GM11168 (cell line): ENCODE measurements around the gene MACROD2.

Experiments
- in situ Hi-C: fragments of 300-500 bp; cut with MboI; formaldehyde crosslinking; loops from one replicate; pipeline ENCODE4 v1.12.0; 2022; ENCODE audit warnings: low sequenced_read_pairs; ENCODE audit not compliant: unreplicated experiment

The MACROD2 gene

DNA sequence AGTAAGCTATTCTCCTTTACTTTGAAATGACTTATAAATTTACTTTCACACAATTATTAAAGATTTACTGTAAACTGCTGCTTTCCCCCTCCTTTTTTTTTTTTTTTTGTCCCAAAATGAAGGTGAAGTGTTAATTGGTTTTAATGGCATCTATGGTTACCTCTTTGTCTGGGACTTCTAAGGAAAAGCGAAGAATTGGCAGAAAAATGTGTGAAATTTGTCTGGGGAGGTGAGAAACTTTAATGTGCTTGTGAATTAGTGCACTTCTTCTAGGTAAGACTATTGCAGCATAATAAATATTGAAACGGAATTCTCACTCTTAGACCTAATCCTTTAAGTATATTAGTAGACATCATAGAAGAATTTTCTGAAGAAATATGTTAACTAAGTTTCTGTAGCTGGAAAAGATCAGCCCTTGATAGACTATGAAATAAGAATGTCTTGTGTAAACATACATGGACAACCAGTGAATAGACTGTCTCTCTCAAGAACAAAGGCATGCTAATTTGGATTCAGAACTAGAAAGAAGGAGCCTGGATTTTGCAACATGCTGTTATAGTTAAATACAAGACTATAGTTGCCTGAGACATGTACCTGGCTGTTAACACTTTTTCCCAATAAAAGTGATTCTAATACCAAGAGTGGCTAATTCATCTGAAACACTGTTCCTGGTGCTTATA is 318.2 kb downstream of the MACROD2 start:
- in situ Hi-C loops, result no loop called here

DNA sequence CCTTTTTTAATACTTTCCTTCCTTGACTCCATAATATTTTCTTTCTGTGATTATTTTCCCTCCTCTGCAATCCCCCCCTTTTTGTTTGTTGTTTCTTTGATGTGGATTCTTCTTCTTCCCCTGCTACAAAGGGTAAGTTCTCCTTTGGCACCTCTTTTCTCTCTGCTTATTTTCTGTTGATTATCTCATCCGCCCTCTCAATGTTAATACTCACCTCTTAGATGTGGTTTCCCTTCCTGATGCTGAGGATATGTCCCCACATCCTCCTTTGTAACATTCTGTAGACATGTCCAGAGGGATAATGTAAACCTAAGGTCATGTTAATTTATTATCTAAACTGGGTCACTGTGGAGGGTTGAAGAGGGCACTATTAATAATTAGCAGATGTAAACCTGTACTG is 324.4 kb downstream of the MACROD2 start:
- in situ Hi-C loops, result no loop called here

DNA sequence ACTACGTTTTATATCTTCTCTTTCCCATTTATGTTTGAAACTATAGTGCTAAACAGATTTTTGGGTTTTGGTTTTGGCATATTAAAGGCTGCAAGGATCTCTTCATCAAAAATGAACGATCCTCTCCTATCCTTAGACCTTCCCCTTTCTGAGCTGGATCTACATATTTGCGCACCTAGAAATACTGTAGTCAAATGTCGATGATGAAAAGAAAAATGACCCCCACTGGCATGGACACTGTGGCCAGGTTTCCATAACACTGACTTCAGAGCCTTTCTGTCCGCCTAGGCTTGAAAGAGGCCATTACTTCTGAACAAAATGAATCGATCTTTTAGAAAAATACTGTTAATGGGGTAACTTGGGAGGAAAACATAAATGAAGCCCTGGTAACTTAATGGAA is 336.3 kb downstream of the MACROD2 start:
- in situ Hi-C loops, result loop anchor here (25.0 kb wide), 1 partner anchor 1331 kb away; no protein-coding TSS in a partner anchor

DNA sequence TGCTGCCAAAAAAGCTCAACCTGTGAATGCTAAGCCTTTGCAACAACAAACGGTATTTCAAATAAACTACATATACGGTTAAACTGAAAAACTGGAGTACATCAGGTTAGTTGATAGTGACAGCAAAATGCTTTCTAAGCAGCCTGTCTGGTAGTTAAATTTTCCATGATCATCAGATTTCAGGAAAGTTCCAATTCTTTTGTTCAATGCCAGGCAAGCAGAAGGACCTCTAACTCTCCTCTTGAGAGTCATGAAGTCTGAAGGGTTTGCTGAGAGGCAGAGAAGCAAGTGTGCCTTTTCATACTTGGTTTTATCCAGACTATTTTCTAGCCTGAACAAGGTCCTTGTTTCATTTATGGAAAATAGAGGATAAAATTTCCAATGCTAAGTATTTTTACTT is 337.6 kb downstream of the MACROD2 start:
- in situ Hi-C loops, result loop anchor here (25.0 kb wide), 1 partner anchor 1329 kb away; no protein-coding TSS in a partner anchor

DNA sequence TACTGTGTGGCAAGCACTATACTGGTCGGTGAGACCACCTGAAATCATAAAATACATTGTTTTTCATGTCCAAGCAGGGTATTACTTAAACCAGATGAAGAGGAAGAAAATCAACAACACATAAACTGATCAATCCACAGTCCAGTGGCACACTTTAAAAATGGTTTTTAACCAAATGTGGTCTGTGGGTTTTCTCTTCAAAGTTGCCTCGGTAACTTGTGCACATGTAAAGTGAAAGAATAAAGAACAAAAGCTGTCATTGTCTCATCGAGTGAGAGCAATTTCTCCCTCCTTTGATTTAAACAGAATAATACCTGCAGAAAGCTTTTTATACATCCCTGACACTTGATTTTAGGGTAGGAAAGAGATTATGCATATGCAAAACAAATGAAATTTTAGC is 338.4 kb downstream of the MACROD2 start:
- in situ Hi-C loops, result loop anchor here (25.0 kb wide), 1 partner anchor 1329 kb away; no protein-coding TSS in a partner anchor

DNA sequence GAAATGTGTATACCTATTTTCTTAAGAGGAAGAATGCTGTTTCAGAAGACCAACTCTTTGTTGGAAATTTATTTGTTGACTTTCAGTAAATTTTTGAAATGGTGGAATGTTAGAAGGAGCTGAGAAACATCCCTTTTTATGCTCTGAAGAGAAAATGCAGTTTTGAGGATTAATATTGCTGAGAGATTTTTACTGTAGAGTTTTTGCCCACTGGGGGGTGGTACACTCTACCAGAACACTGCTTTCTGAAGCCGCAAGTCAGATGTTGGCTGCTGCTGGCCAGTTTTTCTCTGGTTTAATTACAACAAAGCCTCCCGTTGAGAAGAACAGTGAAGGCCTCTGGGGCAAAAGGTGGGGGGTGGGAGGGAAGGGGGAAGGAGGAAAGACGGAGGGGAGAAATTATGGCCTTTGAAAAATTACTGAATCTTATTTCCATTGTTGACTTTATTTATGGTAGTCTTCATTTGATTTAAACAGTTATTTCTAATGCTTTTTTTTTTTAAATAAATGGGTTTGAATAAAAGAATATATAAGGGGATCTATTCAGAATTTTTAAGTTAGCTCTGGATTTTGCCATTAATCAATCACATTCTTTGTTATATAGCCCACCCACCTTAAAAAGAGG is 339.1 kb downstream of the MACROD2 start:
- in situ Hi-C loops, result loop anchor here (25.0 kb wide), 1 partner anchor 1328 kb away; no protein-coding TSS in a partner anchor

DNA sequence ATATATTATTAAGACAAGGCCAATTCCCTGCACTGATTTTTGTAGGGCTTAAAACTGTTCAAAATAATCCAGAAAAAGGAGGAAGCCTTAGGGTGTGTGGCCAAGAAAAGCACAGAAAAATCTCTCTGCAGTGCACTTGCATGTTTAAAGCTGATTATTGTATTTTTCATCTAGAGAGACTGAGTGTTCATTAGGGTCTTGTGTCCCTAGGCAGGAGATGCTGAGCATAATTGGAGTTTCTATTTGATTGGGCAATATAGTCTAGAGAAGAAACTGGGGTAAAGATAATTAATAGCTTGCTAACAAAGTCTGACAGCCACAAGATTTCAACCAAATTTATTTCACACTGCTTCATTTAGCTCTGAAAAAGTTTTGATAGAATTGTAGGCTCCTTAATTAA is 339.7 kb downstream of the MACROD2 start:
- in situ Hi-C loops, result loop anchor here (25.0 kb wide), 1 partner anchor 1327 kb away; no protein-coding TSS in a partner anchor

DNA sequence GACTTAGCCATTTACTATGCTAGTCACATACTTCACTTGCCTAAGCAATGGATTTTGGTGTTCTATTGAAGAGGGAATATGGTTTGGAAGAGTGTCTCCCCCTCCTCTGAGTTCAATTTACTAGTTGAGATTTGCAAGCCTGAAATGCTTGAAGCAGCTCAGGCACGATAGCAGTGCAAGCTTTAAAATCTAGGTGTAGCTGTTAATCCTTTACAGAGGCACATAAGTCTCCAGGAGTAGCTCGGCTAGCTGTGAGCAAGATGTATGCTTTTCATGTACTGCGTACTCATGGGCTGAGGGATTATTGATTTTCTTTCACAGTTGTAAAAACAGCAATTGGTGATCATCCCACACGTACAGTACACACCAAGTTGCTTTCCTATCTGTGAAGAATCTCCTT is 341.4 kb downstream of the MACROD2 start:
- in situ Hi-C loops, result loop anchor here (25.0 kb wide), 1 partner anchor 1326 kb away; no protein-coding TSS in a partner anchor

DNA sequence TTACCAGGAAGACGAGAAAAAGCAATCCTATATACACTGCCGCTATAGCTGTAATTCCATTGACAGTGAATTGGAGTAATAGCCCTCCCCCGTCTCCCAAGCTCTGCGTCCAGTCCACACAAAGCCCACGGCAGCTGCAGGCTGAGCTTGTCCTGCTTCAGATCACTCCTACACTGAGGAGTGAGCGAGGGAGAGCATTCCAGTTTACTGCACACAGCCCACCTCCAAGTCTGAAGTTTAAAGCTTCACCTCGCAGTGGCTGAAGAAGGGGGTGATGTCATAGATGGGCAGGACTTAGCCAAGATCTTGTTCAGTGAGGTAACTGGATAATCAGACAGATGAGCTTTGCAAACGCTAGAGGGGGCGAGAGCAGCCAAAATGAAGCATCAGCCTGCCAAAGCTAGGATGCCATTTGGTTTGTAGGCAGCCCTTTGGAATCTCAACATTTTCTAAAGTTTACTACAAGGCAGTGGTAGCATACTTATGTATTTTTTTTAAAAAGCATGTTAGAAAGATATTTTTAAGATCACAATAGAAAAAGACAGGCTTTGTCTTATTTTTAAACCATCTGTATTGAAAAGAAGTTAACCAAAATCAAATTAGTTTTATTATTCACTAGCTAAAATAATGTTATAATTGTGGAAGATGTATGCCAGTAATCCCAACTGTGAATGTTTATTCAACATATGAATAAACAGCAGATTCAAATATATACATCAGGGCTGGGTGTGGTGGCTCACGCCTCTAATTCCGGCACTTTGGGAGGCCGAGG is 342.3 kb downstream of the MACROD2 start, which contains the start of gene FLRT3:
TSS of gene FLRT3 (minus strand) at position 213 of the 772 bp plus-strand sequence. CDS start 10,106 bp downstream, outside the sequence.
- in situ Hi-C loops, result loop anchor here (25.0 kb wide), 1 partner anchor 1325 kb away; no protein-coding TSS in a partner anchor

DNA sequence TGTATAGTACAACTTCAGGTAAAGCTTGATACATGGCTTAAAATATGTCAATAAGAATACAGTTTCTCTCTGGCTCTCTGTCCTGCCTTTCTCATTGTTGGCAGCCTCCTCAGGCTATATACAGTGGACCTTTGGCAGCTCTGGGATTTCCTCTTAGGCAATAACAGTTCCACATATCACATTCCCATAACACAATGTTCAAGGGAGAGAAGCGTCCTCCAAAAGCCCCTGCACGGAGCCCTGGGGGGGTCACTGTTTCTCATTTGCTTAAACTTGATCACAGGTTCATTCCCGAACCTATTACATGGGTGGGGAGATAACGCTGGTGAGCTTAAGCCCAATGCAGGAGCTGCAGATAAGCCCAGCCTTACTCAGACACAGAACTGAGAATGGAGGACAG is 346.5 kb downstream of the MACROD2 start:
- in situ Hi-C loops, result loop anchor here (25.0 kb wide), 1 partner anchor 1320 kb away; no protein-coding TSS in a partner anchor

DNA sequence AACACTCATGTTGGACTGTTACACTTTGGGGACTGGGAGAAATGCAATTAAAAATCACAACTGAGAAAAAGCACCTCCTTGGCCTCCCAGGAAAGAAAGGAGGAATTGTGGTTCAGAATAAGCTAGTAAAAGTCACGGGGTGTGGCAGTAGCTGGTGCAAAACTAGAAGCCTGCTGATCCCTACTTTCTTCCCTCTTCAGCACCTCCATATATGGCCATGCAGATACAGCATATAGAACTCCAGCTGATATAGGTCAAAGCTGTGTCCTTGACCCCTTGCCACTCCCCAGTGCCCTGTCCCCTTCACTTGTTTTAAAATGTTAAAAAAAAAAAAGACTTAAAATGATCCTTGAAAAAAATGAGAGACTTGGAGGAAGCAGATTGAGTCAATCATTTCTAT is 347.6 kb downstream of the MACROD2 start:
- in situ Hi-C loops, result loop anchor here (25.0 kb wide), 1 partner anchor 1319 kb away; no protein-coding TSS in a partner anchor

DNA sequence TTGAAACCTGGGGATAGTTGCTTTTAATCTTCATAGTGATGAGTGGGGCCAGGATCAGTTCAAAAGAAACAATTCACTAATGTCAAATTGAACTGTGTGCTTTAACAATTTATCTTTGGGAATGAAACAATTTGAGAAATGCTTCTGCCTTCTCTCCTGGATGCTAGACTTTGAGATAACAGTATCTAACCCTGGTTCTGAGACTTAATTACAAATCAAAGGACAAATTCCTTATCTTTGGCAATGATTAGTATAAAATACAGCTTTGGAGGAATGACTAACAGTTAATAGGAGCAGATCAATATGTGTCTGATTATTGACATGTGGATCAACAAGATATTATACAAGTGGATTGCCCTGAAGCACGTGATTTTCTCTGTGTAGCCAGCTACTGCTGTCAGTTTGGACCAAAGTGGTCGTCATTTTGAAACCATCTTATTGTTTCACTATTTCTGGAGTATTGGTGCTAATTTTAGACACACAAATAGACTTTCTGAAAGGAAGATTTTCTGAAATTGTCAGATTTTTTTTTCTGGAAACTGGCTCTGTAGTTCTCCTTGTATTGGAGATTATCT is 348.3 kb downstream of the MACROD2 start:
- in situ Hi-C loops, result loop anchor here (25.0 kb wide), 1 partner anchor 1319 kb away; no protein-coding TSS in a partner anchor

DNA sequence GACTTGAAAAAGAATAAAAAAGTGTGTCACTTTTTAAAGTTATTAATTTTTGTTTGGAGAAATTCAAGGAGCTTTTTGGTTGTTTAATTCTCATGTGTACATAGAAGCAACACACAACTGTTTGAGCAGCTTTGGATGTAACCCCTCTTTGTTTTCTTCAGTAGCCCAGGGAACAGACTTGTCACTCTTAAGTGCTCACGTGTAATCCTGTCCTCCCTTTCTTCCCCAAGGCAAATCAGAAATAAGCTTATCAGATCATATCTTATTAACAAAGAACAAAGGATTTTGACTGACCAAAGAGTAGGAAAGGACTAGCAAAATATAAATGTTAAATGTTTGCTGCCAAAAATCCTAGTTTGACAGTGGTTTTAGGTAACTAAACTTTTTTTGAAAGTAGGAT is 349.4 kb downstream of the MACROD2 start:
- in situ Hi-C loops, result loop anchor here (25.0 kb wide), 1 partner anchor 1318 kb away; no protein-coding TSS in a partner anchor

DNA sequence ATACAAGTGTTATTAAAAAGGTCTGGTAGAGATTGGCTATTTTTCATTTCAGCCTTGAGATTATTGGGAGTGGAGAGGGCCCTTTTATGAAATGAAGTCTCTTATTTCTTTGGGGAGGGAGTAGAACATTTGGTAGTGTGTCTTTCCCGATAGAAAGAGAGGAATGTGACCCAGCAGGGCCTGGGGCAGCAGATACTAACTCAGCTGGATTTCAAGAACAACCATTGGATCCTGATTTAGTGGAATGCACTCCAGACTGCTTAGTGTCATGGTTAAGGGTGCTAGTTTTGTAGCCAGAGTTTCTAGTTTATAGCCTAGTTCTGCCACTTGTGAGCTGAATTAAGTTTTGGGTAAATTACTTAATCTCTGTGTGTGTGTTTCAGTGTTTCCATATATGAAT is 360.5 kb downstream of the MACROD2 start:
- in situ Hi-C loops, result no loop called here

DNA sequence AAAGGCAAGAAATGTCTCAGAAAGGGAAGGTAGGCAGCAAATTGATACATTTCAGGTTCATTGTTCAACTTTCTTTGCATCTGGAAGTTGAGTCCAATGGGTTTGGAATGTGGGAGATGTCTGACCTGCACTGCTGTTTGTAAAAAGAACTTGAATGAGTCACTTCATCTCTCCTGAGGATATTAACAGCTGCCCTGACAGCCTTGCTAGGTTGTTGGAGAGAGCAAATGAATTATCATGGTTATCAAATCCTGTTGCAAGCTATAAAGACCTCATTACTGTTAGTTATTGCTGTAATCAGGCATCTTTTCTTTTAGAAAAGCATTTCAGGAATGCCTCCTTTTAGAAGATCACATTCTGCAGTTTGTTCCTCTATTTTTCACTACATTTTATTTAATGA is 365.1 kb downstream of the MACROD2 start:
- in situ Hi-C loops, result no loop called here

DNA sequence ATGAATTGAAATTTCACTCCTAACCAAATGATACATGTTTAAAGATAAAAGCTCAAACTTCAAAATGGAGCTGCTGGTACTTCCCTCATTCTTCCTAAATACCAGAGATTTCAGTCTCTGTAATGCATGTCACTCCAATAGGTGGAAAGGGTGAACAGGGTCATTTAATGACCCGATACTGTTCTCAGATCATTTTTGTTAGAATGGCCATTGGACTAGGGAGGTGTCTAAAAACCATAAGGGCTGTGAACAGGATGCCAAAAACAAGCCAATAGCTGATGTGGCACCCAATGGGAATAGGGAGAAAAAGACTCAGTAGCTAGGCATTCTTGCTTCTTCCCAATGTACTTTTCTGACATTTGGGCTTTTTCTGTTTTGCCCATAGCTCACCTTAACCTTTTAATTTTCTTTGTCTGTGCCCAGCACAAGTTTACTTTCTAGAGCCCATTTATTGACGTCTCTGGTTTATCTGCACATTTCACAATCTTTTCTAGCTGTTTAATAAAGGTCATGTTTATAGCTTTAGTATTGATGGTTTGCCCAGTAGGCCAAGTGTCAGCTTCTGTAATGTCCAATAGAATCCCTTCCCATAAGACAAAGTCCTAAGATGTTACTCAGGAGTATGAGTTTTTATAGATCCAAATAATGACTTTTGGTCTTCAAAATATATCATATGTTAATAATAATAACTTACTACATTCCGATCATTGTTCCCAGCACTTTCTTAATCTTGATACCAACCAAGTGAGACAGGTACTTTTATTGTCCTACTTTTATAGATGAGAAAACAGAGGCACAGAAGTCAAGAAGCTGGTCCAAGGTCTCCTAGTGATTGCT is 366.4 kb downstream of the MACROD2 start:
- in situ Hi-C loops, result no loop called here

DNA sequence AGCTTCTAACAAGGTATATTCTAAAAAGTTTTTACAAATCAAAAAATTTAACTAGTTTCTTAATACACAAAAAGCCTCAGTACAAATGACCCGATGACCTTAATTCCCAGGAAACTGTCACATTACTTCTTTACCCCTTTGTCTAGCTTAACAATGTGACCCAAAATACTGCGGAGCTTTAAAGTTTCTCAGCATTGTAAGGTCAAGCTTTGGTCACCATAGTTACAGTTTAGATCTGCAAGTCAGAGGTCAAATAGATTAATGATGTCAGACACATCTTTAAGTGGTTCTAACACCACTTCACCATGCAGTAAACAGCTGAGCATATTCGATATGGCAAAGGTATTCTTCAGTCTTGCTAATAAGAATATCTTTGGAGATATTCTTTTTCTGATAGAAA is 378.9 kb downstream of the MACROD2 start:
- in situ Hi-C loops, result no loop called here

DNA sequence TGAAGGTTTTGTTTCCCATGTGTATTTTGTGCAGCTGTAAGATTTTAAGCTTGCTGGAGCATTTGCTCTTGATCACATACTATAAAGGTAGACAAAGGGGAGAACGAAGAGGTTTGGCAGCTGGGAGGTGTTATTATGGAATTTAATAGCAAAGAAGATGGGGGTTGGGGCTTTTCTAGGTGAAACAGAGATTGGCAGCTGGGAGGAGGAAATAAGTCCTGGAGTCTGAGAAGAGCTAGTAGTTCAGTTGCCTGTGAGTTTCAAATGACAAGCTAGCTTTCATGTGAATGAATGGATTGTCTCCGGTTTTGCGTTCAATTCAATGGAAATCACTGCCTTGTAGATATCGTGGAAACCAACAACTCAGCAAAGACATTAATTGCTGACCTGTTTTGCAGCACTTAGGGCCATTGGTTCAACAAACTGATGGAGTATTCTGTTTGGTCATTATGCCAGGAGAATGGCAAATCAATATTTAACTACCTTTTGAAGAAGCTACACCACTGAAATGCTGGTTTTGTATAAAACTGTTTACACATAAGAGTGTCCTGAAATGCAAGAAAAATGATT is 380.2 kb downstream of the MACROD2 start:
- in situ Hi-C loops, result no loop called here

DNA sequence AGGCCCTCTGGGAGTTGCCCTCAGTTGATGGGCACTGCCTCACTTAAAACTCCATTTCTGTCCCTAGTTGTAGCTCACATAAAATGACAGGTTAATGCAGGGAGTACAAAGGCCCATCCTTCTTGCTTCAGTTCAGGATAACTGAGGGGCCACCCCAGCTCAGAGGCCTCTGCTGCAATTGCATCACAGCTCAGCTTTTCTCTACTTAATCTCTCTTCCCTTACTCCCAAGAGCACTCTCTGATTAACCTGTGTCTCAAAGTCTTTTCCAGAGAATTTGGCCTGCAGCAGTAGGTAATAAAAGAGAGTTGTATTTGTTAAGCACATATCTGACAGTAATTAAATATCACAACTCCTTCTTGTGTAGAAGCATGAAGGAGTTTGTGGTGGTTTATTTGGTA is 383.0 kb downstream of the MACROD2 start:
- in situ Hi-C loops, result no loop called here
